HEK293 (cell line): Measurements from ENCODE around the gene CIITA.
"Not testable (repeated sequence)": the region's sequence is repeated elsewhere in the genome, so short reads cannot be mapped to it uniquely, and the experiment has no call there.

Experiments used
- CTCF ChIA-PET: fragments of 350-600 bp; formaldehyde crosslinking; extraction: SDS; loops from one replicate; lab custom pipeline; 2021; ENCODE audit warnings: antibody characterized with exemption; lab: Yijun Ruan, JAX
- POLR2A ChIA-PET: fragments of 300-600 bp; formaldehyde crosslinking; extraction: SDS; loops from one replicate; lab custom pipeline; 2020; ENCODE audit warnings: antibody characterized with exemption, inconsistent platforms; lab: Yijun Ruan, JAX
- H3K27ac ChIP-seq: fragments of 200-500 bp; sonication (Bioruptor generic); 2 replicates; pipeline ENCODE4 v1.5.1; 2014; ENCODE audit warnings: low read depth, low read length, control low read depth, inconsistent platforms; ENCODE audit errors: extremely low read depth
- H3K36me3 ChIP-seq, 2 experiments: fragments of 200-500 bp in 1 of 2; sonication (Bioruptor generic) in 1 of 2; 1 replicate in 1 of 2; 2 replicates in 1 of 2; pipeline ENCODE4 v1.5.1; 2014 to 2017; ENCODE audit warnings: inconsistent platforms in 2 of 2, low read length in 2 of 2; ENCODE audit not compliant: control insufficient read depth in 2 of 2, insufficient read depth in 1 of 2
- H3K4me1 ChIP-seq: fragments of 200-500 bp; sonication (Bioruptor generic); 2 replicates; pipeline ENCODE4 v1.5.1; 2014; ENCODE audit warnings: mild to moderate bottlenecking, low read length, inconsistent platforms; ENCODE audit not compliant: control insufficient read depth, insufficient read depth
- H3K4me3 ChIP-seq: 2 replicates; pipeline ENCODE4 v1.5.1; 2011; ENCODE audit warnings: low read depth, mild to moderate bottlenecking, control low read depth, low read length, moderate library complexity
- H3K9me3 ChIP-seq: fragments of 200-500 bp; sonication (Bioruptor generic); 2 replicates; pipeline ENCODE4 v1.5.1; 2014; ENCODE audit warnings: low read depth, low read length, inconsistent platforms; ENCODE audit not compliant: control insufficient read depth, insufficient read depth
- SALL2 ChIP-seq: fragments of 450-650 bp; formaldehyde crosslinking; IDR thresholded peaks from 2 replicates; pipeline ENCODE4 v1.5.0; 2017; ENCODE audit warnings: missing biosample characterization, mild to moderate bottlenecking, missing genetic modification characterization, borderline replicate concordance
- SP3 ChIP-seq: fragments of 450-650 bp; formaldehyde crosslinking; IDR thresholded peaks from 2 replicates; pipeline ENCODE4 v1.5.1; 2016; ENCODE audit warnings: missing biosample characterization, missing genetic modification characterization
- ZBTB17 ChIP-seq: fragments of 450-650 bp; formaldehyde crosslinking; IDR thresholded peaks from 2 replicates; pipeline ENCODE4 v1.5.1; 2016; ENCODE audit warnings: missing biosample characterization, missing genetic modification characterization
- ZNF121 ChIP-seq: fragments of 450-650 bp; formaldehyde crosslinking; IDR thresholded peaks from 2 replicates; pipeline ENCODE4 v1.5.1; 2016; ENCODE audit warnings: missing biosample characterization, missing genetic modification characterization
- ZNF155 ChIP-seq: fragments of 450-650 bp; formaldehyde crosslinking; IDR thresholded peaks from 2 replicates; pipeline ENCODE4 v1.5.1; 2016; ENCODE audit warnings: missing biosample characterization, missing genetic modification characterization
- ZNF174 ChIP-seq: fragments of 450-650 bp; formaldehyde crosslinking; IDR thresholded peaks from 2 replicates; pipeline ENCODE4 v1.5.0; 2017; ENCODE audit warnings: missing biosample characterization, mild to moderate bottlenecking, missing genetic modification characterization
- ZNF214 ChIP-seq: fragments of 450-650 bp; formaldehyde crosslinking; IDR thresholded peaks from 2 replicates; pipeline ENCODE4 v1.5.1; 2017; ENCODE audit warnings: missing biosample characterization, mild to moderate bottlenecking, missing genetic modification characterization, borderline replicate concordance
- ZNF266 ChIP-seq: fragments of 450-650 bp; formaldehyde crosslinking; IDR thresholded peaks from 2 replicates; pipeline ENCODE4 v1.5.1; 2016; ENCODE audit warnings: missing biosample characterization, missing genetic modification characterization, low read depth
- ZNF280C ChIP-seq: fragments of 450-650 bp; formaldehyde crosslinking; IDR thresholded peaks from 2 replicates; pipeline ENCODE4 v1.5.1; 2016; ENCODE audit warnings: missing biosample characterization, missing genetic modification characterization
- ZNF324 ChIP-seq: fragments of 450-650 bp; formaldehyde crosslinking; IDR thresholded peaks from 2 replicates; pipeline ENCODE4 v1.5.1; 2016; ENCODE audit warnings: missing biosample characterization, missing genetic modification characterization
- ZNF354C ChIP-seq: fragments of 450-650 bp; formaldehyde crosslinking; IDR thresholded peaks from 2 replicates; pipeline ENCODE4 v1.5.1; 2016; ENCODE audit warnings: missing biosample characterization, missing genetic modification characterization, low read depth, borderline replicate concordance
- ZNF423 ChIP-seq: fragments of 450-650 bp; formaldehyde crosslinking; IDR thresholded peaks from 2 replicates; pipeline ENCODE4 v1.5.1; 2016; ENCODE audit warnings: missing biosample characterization, missing genetic modification characterization
- ZNF426 ChIP-seq: fragments of 450-650 bp; formaldehyde crosslinking; IDR thresholded peaks from 2 replicates; pipeline ENCODE4 v1.5.1; 2017; ENCODE audit warnings: missing biosample characterization, missing genetic modification characterization, mild to moderate bottlenecking, inconsistent platforms, moderate library complexity
- ZNF658 ChIP-seq: fragments of 450-650 bp; formaldehyde crosslinking; IDR thresholded peaks from 2 replicates; pipeline ENCODE4; 2016; ENCODE audit warnings: missing biosample characterization, missing genetic modification characterization

CIITA gene

GRCh38 chr16:10923650-10924214, 46.7 kb downstream of the CIITA start:
- Histone ChIP-seq H3K36me3 (peaks cover 0 to 25% of the 10 kb centered on the region in 2 experiments; a peak in 2 of 3 replicates), H3K4me1 (no peaks in the 10 kb centered on the region), H3K4me3 (no peak overlapping the region), H3K27ac (no peak overlapping the region), H3K9me3 (no peaks in the 10 kb centered on the region)
- TF ChIP-seq ZNF280C (tag by site-specific recombination) (no peak), SP3 (tag by site-specific recombination) (no peak), ZNF658 (tag by site-specific recombination) (no peak), ZNF423 (tag by site-specific recombination) (no peak), ZNF354C (no peak)
- ChIA-PET POLR2A (no interaction called here), CTCF (no interaction called here)

- peaks cover 0 to 37% of the 10 kb centered on the region in 2 experiments; a peak in 2 of 3 replicates for H3K36me3 ChIP-seq
- H3K9me3 ChIP-seq, POLR2A ChIA-PET, H3K4me1 ChIP-seq, H3K4me3 ChIP-seq, H3K27ac ChIP-seq: not testable (repeated sequence)
- TF ChIP-seq ZNF121 (tag by site-specific recombination) = peak; percentile 67
- CTCF ChIA-PET = interaction anchor here (0.5 to 0.6 kb wide), 2 partner anchors 9 to 260 kb away, joined by 3 to 4 read pairs; no protein-coding TSS in a partner anchor
These were observed 48.3 kb downstream of the CIITA start for GRCh38 chr16:10925285-10925684.

DNA sequence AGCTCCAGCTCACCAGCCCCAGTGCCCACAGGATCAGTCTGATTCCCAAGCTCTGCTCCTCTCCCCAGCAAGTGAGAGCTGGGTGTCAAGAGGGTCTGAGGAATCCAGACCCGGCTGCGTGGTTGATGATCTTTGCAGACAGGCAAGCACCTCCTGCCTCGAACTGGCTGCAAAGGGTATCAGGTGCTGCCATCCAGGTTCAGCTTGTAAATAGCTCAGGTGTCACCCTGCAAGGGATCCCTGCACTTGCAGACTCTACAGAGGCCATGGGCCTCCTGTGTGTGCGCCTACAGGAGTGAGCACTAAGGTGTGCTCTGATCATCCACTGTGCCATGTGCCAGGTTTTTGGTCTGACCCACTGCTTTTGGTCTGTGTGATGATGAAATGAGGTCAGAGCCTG, 49.1 kb downstream of the CIITA start:
- Histone ChIP-seq H3K9me3 (no peaks in the 10 kb centered on the region), H3K4me3 (no peak overlapping the region), H3K4me1 (no peaks in the 10 kb centered on the region), H3K27ac (no peak overlapping the region), H3K36me3 (peaks cover 0 to 39% of the 10 kb centered on the region in 2 experiments; a peak in 2 of 3 replicates)
- ChIA-PET POLR2A (interaction anchor here (0.7 kb wide), 1 partner anchor 11 kb away, joined by 3 read pairs; no protein-coding TSS in a partner anchor), CTCF (interaction anchor here (0.5 to 0.6 kb wide), 3 partner anchors 10 to 189 kb away, joined by 3 read pairs; no protein-coding TSS in a partner anchor)
- TF ChIP-seq ZNF266 (tag by site-specific recombination) (no peak), ZBTB17 (tag by site-specific recombination) (peak; percentile 54), ZNF426 (tag by site-specific recombination) (no peak)

DNA sequence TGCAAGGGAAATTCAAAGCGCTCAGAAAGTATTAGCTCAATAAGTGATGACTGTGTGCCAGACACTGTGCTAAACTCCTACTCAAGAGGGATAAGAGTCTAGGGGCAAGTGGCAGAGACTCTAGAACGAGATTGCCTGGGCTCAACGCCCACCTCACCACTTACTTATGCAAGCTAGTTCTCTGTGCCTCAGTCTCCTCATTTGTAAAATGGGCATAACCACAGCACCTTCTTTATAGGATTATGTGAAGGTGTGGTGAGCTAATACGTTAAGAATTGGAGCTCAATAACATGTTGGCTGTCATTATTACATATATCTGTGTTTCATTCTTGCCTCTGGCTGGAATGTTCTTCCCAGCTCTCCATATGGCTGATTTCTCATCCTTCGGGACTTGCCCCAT, 49.9 kb downstream of the CIITA start:
- H3K27ac ChIP-seq = no peak overlapping the region
- CTCF ChIA-PET = interaction anchor here (0.6 kb wide), 2 partner anchors 107 to 1034 kb away, joined by 3 read pairs; no protein-coding TSS in a partner anchor
- TF ChIP-seq ZNF324 (tag by site-specific recombination) (no peak), ZNF155 (tag by site-specific recombination) (no peak), ZNF214 (tag by site-specific recombination) (no peak), ZNF174 (tag by site-specific recombination) (no peak), SALL2 (tag by site-specific recombination) (no peak)
- TF ChIP-seq, all 188 proteins: peak for 0
- Histone ChIP-seq H3K9me3 (no peaks in the 10 kb centered on the region), H3K36me3 (peaks cover 0 to 40% of the 10 kb centered on the region in 2 experiments; a peak in 2 of 3 replicates), H3K4me1 (no peaks in the 10 kb centered on the region), H3K4me3 (no peak overlapping the region)
- POLR2A ChIA-PET = interaction anchor here (0.7 kb wide), 1 partner anchor 11 kb away, joined by 3 read pairs; no protein-coding TSS in a partner anchor
